Heart right ventricle (tissue), 16 donors: Measurements from ENCODE around the gene PDZD4. TPM values are rescaled to one million over a fixed set of nuclear protein-coding genes. Genes with fewer than 3 reads are reported as not detected.

Source experiments
- ATAC-seq, 8 donors: fragments of 200-7000 bp; cut with Tn5 transposase; one replicate each; pipeline ENCODE4 v1.9.1; 2020; ENCODE audit warnings: mild to moderate bottlenecking in 8 of 8, moderate library complexity in 8 of 8, moderate number of reproducible peaks in 1 of 8
- DNase-seq, 2 donors: peaks; one replicate each; pipeline ENCODE4 v3.0.0-alpha.2; 2020
- H3K27ac ChIP-seq, 10 donors: fragments of 200-600 bp; sonication (generic) in 2 of 10; one replicate each; pipeline versions ENCODE4 v1.5.0 to v1.8.0; 2020 to 2022; ENCODE audit warnings: mild to moderate bottlenecking in 3 of 10
- H3K27me3 ChIP-seq, 7 donors: fragments of 200-600 bp; one replicate each; pipeline ENCODE4 v1.8.0; 2021 to 2022; ENCODE audit warnings: mild to moderate bottlenecking in 2 of 7
- H3K36me3 ChIP-seq, 9 donors: fragments of 200-600 bp; sonication (generic) in 1 of 9; one replicate each; pipeline versions ENCODE4 v1.5.0 to v1.8.0; 2020 to 2022; ENCODE audit warnings: mild to moderate bottlenecking in 2 of 9
- H3K4me1 ChIP-seq, 9 donors: fragments of 200-600 bp; sonication (generic) in 1 of 9; one replicate each; pipeline versions ENCODE4 v1.5.0 to v1.8.0; 2020 to 2022; ENCODE audit warnings: mild to moderate bottlenecking in 4 of 9
- H3K4me3 ChIP-seq, 10 donors: fragments of 200-600 bp; sonication (generic) in 2 of 10; one replicate each; pipeline versions ENCODE4 v1.5.0 to v1.8.0; 2020 to 2022; ENCODE audit warnings: mild to moderate bottlenecking in 7 of 10, moderate library complexity in 2 of 10
- H3K9me3 ChIP-seq, 11 donors: fragments of 200-600 bp in 10 of 11; sonication (generic) in 2 of 11; one replicate each; pipeline versions ENCODE4 v1.5.0 to v1.8.0; 2013 to 2022; ENCODE audit warnings: mild to moderate bottlenecking in 2 of 11, control low read depth in 1 of 11, moderate library complexity in 1 of 11
- WGBS, 2 donors: extraction: QIAGEN DNeasy Blood & Tissue Kit; methylation state at CpG; one replicate each; pipeline ENCODE4 v1.1.7; 2013; ENCODE audit warnings: inconsistent platforms in 1 of 2; 5-methylcytosine and 5-hydroxymethylcytosine counted together
- intact Hi-C, 10 donors: fragments of 100-400 bp; cut with DNase I; formaldehyde crosslinking; loops; one replicate each; pipeline versions ENCODE4 v1.11.1 to v1.14.2; 2022
- polyA plus RNA-seq, 2 donors: library from polyadenylated mRNA; stranded (reverse); fragments of 200-250 nt; gene quantifications; one replicate each; pipeline ENCODE4 v1.2.3, GENCODE V29; 2013
- total RNA-seq, 10 donors: library from RNA; stranded (reverse); fragmentation: NEBNext Ultra II Directional in 3 of 10; extraction: Animal tissue kit (Norgen Biotek cat#: 25700) in 3 of 10; gene quantifications; one replicate each; pipeline versions ENCODE4 v1.2.1 to v1.2.4, GENCODE V29; 2021 to 2023
- TF ChIP-seq, protein P1 (sequence below), 9 donors: fragments of 200-600 bp; sonication (generic) in 2 of 9; IDR thresholded peaks; one replicate each; pipeline versions ENCODE4 v1.5.0 to v1.8.0; 2021 to 2022; ENCODE audit warnings: antibody characterized with exemption in 9 of 9, mild to moderate bottlenecking in 5 of 9, moderate library complexity in 1 of 9
- donor health status: Arrhythmogenic right ventricular cardiomyopathy.
- donor health status: ischemic (EF 13 %, LVEDD 7.1; RV severe dilation, severe dysfunction).
- donor health status: healthy with polysubstance abuse.
- donor health status: DM: no; HTN: yes; CAD: no.
- donor health status: DM: no; HTN: no; CAD: no.
- donor health status: ischemic (EF 25% LVEDD 6.9; RV normal size, moderate dysfunction).
- donor health status: ischemic (EF 25% LVEDD 5.7; RV mildly dilated, moderate dysfunction).
- donor health status: healthy.
- donor health status: DM: yes; HTN: yes; CAD: no.
- donor health status: Ischemic cardiomyopathy.
- donor health status: ischemic (EF 35%, LVEDD 5.7; RV mildly dilated, moderate dysfunction).
- donor health status: nonischemic (EF 11% LVEDD 7.7; RV severe dilation, severe dysfunction).
- donor health status: DM: yes; HTN: yes; CAD: no.
- donor health status: PGD.
- donor health status: ischemic (EF 29% LVEDD 5.4; RV normal size, mild dysfunction).
- donor health status: nonischemic (EF 23%, LVEDD 6.1; RV moderate dilation, normal function).

The PDZD4 gene
- total and polyA plus RNA-seq, 12 donors = 1.2 to 4.5 (median 2.3) TPM

DNA sequence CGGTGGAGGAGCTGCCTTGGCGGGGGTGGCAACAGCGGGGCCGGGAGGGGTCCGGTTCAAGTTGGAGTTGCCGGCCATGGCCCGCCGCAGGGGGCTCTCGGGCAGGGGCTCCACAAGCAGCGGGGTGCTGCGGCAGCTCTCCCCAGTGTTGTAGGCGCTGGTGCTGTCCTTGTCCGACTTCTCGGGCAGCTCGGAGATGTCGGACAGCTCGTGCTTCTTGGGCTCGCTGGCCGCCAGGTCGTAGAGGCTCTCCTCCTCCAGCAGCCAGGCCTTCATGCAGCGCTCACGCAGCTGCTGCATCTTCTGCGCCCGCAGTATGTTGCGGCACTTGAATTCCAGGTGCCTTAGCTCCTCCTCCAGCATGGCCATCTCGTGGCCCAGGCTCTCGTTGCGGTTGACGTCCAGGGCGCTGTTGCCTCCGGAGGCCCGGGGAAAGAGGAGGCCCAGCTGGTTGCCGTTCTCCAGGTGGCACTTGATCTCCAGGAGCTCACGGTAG, 26.2 kb downstream of the PDZD4 start:
- intact Hi-C loops = no loop called here
- 96% methylated on average over 19 to 34 of the region's 34 CpGs for WGBS, 2 donors
- H3K27ac ChIP-seq = no peak overlapping the region
- TF ChIP-seq, protein P1, sequence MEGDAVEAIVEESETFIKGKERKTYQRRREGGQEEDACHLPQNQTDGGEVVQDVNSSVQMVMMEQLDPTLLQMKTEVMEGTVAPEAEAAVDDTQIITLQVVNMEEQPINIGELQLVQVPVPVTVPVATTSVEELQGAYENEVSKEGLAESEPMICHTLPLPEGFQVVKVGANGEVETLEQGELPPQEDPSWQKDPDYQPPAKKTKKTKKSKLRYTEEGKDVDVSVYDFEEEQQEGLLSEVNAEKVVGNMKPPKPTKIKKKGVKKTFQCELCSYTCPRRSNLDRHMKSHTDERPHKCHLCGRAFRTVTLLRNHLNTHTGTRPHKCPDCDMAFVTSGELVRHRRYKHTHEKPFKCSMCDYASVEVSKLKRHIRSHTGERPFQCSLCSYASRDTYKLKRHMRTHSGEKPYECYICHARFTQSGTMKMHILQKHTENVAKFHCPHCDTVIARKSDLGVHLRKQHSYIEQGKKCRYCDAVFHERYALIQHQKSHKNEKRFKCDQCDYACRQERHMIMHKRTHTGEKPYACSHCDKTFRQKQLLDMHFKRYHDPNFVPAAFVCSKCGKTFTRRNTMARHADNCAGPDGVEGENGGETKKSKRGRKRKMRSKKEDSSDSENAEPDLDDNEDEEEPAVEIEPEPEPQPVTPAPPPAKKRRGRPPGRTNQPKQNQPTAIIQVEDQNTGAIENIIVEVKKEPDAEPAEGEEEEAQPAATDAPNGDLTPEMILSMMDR (IDR thresholded peaks at IDR 0.05) = no peak
- DNase-seq (no peak), ATAC-seq (no peak)
- H3K27me3 ChIP-seq = no peaks in the 10 kb centered on the region
- H3K4me3 ChIP-seq = no peak overlapping the region
- peaks cover 0 to 2% (median 0%) of the 10 kb centered on the region in 9 donors for H3K36me3 ChIP-seq
- no peaks in the 10 kb centered on the region for H3K4me1 ChIP-seq
- H3K9me3 ChIP-seq = peaks cover 0 to 6% (median 0%) of the 10 kb centered on the region in 11 donors

GRCh38 chrX:153803211-153804099, 26.9 kb downstream of the PDZD4 start:
- peaks cover 0 to 9% (median 0%) of the 10 kb centered on the region in 9 donors for H3K36me3 ChIP-seq

DNA sequence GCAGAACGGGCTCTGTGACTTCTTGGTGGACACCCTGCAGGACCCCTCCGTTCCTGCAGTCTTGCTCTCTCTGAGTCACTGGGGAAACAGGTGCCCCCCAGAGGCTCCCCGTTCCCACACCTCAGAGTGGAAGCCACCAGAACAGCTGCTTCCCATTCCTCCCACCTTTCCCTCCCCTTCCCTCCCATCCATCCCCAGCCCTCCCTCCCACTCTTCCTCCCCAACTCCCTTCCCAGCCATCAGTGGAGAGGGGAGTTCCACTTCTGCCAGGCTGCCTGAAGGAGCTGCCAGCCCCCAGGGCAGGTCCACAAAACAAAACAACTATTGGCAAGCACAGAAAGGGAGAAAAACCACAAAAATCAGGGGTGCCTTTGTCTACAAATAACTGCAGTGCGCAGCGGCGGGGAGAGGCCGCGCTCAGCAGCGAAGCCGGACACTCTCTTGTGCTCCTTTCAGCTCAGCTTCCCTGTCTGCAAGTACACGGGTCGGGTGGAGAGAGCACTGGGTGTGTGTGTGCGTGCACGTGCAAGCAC, 27.8 kb downstream of the PDZD4 start:
- Histone ChIP-seq H3K27me3 (no peaks in the 10 kb centered on the region), H3K27ac (no peak overlapping the region), H3K4me1 (no peaks in the 10 kb centered on the region), H3K36me3 (peaks cover 0 to 18% (median 0%) of the 10 kb centered on the region in 9 donors), H3K4me3 (no peak overlapping the region), H3K9me3 (peaks cover 0 to 8% (median 0%) of the 10 kb centered on the region in 11 donors)
- intact Hi-C loops = no loop called here
- 66 to 74% methylated on average over 14 of the region's 14 CpGs for WGBS, 2 donors
- no peak for ATAC-seq
- no peak for DNase-seq
- TF ChIP-seq, protein P1 (IDR thresholded peaks at IDR 0.05) = no peak

More at GRCh38 chrX:153803211-153804099, 26.9 kb downstream of the PDZD4 start:
- TF ChIP-seq, protein P1 (IDR thresholded peaks at IDR 0.05) = no peak
- DNase-seq = no peak
- Histone ChIP-seq H3K9me3 (peaks cover 0 to 6% (median 0%) of the 10 kb centered on the region in 11 donors), H3K27ac (no peak overlapping the region), H3K27me3 (no peaks in the 10 kb centered on the region), H3K4me3 (no peak overlapping the region), H3K4me1 (no peaks in the 10 kb centered on the region)
- intact Hi-C loops = no loop called here
- 96 to 97% methylated on average over 52 to 86 of the region's 87 CpGs for WGBS, 2 donors
- no peak for ATAC-seq

DNA sequence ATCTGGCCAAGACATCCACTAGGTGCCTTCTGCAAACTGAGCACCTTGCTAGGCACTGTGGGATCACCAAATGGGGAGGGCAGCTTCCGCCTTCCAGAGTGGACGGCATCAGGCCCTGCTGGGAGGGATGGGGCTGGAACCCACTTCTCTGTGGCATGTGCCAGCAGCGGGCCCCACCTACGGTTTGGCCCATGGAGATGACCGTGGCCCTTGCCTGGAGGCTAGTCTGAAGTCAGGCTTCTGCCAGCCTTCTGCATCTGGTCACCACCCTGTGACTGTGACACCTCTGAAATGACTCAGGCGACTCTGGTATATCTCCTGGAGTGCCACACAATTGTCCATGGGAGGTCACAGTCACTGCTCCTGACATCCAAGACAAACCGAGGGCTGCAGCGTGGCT, 28.7 kb downstream of the PDZD4 start:
- ATAC-seq (no peak), DNase-seq (no peak)
- Histone ChIP-seq H3K9me3 (peaks cover 0 to 14% (median 0%) of the 10 kb centered on the region in 11 donors), H3K36me3 (peaks cover 0 to 27% (median 0%) of the 10 kb centered on the region in 9 donors), H3K4me1 (peaks cover 0 to under 1% (median 0%) of the 10 kb centered on the region in 9 donors), H3K27me3 (no peaks in the 10 kb centered on the region), H3K27ac (no peak overlapping the region), H3K4me3 (no peak overlapping the region)
- WGBS, 2 donors = 84 to 93% methylated on average over 8 of the region's 8 CpGs
- intact Hi-C loops = no loop called here
- TF ChIP-seq, protein P1 (IDR thresholded peaks at IDR 0.05) = no peak
